ENCODE measurements around the gene LRRC27.
"Not testable (repeated sequence)": the region's sequence is repeated elsewhere in the genome, so short reads cannot be mapped to it uniquely, and the experiment has no call there.

LRRC27 gene

GRCh38 chr10:132301371-132302330 lies 30.3 kb upstream of the LRRC27 start:
- DNase-seq: no peak

- DNase-seq: no peak
Observed at GRCh38 chr10:132302421-132303310, 29.3 kb upstream of the LRRC27 start.

- no peak for DNase-seq
Observed at GRCh38 chr10:132303361-132304115, 28.5 kb upstream of the LRRC27 start.

GRCh38 chr10:132304756-132305509 lies 27.1 kb upstream of the LRRC27 start:
- no peak for DNase-seq

GRCh38 chr10:132305654-132306342 lies 26.2 kb upstream of the LRRC27 start:
- no peak for DNase-seq

GRCh38 chr10:132306343-132306685 lies 25.7 kb upstream of the LRRC27 start:
- no peak for DNase-seq

GRCh38 chr10:132306864-132307751 lies 24.9 kb upstream of the LRRC27 start:
- no peak for DNase-seq

- peak; percentile 91 for DNase-seq
Observed at GRCh38 chr10:132307823-132308586, 24.0 kb upstream of the LRRC27 start, which contains the start of gene STK32C. STK32C (minus strand) TSS chr10:132307950; CDS start chr10:132307833, 117 bp downstream.

GRCh38 chr10:132308587-132309470 lies 23.2 kb upstream of the LRRC27 start:
- DNase-seq: no peak

- no peak for DNase-seq
Observed at GRCh38 chr10:132309471-132309865, 22.5 kb upstream of the LRRC27 start.

GRCh38 chr10:132309879-132310591 lies 22.0 kb upstream of the LRRC27 start:
- DNase-seq: no peak

- no peak for DNase-seq
Observed at GRCh38 chr10:132310701-132311337, 21.2 kb upstream of the LRRC27 start.

- DNase-seq: no peak
Observed at GRCh38 chr10:132311338-132311939, 20.6 kb upstream of the LRRC27 start.

- no peak for DNase-seq
Observed at GRCh38 chr10:132313305-132313704, 18.7 kb upstream of the LRRC27 start.

- no peak for DNase-seq
Observed at GRCh38 chr10:132313865-132314264, 18.1 kb upstream of the LRRC27 start.

GRCh38 chr10:132314336-132314735 lies 17.7 kb upstream of the LRRC27 start:
- DNase-seq: no peak

- DNase-seq: not testable (repeated sequence)
Observed at GRCh38 chr10:132314881-132315280, 17.1 kb upstream of the LRRC27 start.

Measured in activated CD4-positive, alpha-beta T cell treated with anti-CD3 and anti-CD28 coated beads, Interleukin-2, amount 50 U/mL, for 16 hours (primary cell).